HepG2 (cell line): ENCODE results near the gene CTU2. TPM values are rescaled to one million over a fixed set of nuclear protein-coding genes. Genes with fewer than 3 reads are reported as not detected.
A peak's percentile ranks its signal among the peaks of the same experiment; 100 is the strongest.

Experiments
- ATAC-seq: fragments of 200-7000 bp; cut with Tn5 transposase; 3 replicates; pipeline ENCODE4 v1.9.1; 2020; ENCODE audit warnings: mild to moderate bottlenecking, moderate library complexity
- BruUV-seq: library from RNA; stranded (reverse); fragments of 400-500 nt; replicated peaks from 2 replicates; lab custom pipeline; 2021; lab: Mats Ljungman, UMichigan
- CTCF ChIA-PET: fragments of 300-600 bp; formaldehyde crosslinking; extraction: SDS; loops from one replicate; lab custom pipeline; 2021; ENCODE audit warnings: low total read pairs, inconsistent platforms, low intra/inter-chr PET ratio; lab: Yijun Ruan, JAX
- POLR2A ChIA-PET: fragments of 350-600 bp; sonication (Branson Sonifier 250); formaldehyde crosslinking; loops from one replicate; lab custom pipeline; 2020; ENCODE audit warnings: antibody characterized with exemption, inconsistent platforms; lab: Yijun Ruan, JAX
- DNase-seq: peaks from one replicate; pipeline ENCODE4 v3.0.0-alpha.2; 2015; ENCODE audit warnings: low spot score
- FAIRE-seq: peaks from 3 replicates; lab custom pipeline; 2011; peaks lifted over from hg19 to GRCh38; lab: Jason Lieb, UNC
- H2AFZ ChIP-seq: one replicate; pipeline ENCODE4 v1.6.1; 2011; ENCODE audit warnings: low read length, inconsistent platforms
- H3K27ac ChIP-seq: fragments of 300-600 bp; 3 replicates; pipeline ENCODE4 v1.8.0; 2011; ENCODE audit warnings: mixed run types, mild to moderate bottlenecking, mixed read lengths, low read length, inconsistent platforms; ENCODE audit not compliant: insufficient read depth; ENCODE audit errors: extremely low read length
- H3K27me3 ChIP-seq, 2 experiments: fragments of 200-600 bp in 1 of 2; 2 replicates in 1 of 2; 3 replicates in 1 of 2; pipeline versions ENCODE4 v1.6.0 to v1.8.0; 2011; ENCODE audit warnings: low read length in 2 of 2, mild to moderate bottlenecking in 2 of 2, moderate library complexity in 2 of 2, inconsistent platforms in 1 of 2; ENCODE audit not compliant: insufficient read depth in 2 of 2, control insufficient read depth in 1 of 2
- H3K36me3 ChIP-seq, 2 experiments: fragments of 200-600 bp in 1 of 2; replicated peaks in 1 of 2; 2 replicates in 1 of 2; 3 replicates in 1 of 2; pipeline versions ENCODE4 v1.5.1 to v1.8.0; 2011; ENCODE audit warnings: low read length in 2 of 2, inconsistent platforms in 1 of 2; ENCODE audit not compliant: insufficient read depth in 2 of 2, control insufficient read depth in 1 of 2
- H3K4me1 ChIP-seq: 2 replicates; pipeline ENCODE4 v1.5.1; 2012; ENCODE audit warnings: low read length, inconsistent platforms; ENCODE audit not compliant: insufficient read depth
- H3K4me2 ChIP-seq: 2 replicates; pipeline ENCODE4 v1.6.0; 2011; ENCODE audit warnings: low read depth, low read length, inconsistent platforms
- H3K4me3 ChIP-seq, 3 experiments: fragments of 200-600 bp in 1 of 3; sonication (generic), shearing (Covaris generic) in 1 of 3; replicated peaks in 1 of 3; 2 replicates each; pipeline ENCODE4 v1.5.1; 2011 to 2016; ENCODE audit warnings: low read length in 3 of 3, inconsistent platforms in 2 of 3, low read depth in 2 of 3, mild to moderate bottlenecking in 2 of 3, control low read depth in 1 of 3, mixed read lengths in 1 of 3; ENCODE audit not compliant: insufficient read depth in 1 of 3
- H3K79me2 ChIP-seq: one replicate; pipeline ENCODE4 v1.6.1; 2011; ENCODE audit warnings: low read length, inconsistent platforms; ENCODE audit not compliant: insufficient read depth
- H3K9ac ChIP-seq: 2 replicates; pipeline ENCODE4 v1.6.0; 2011; ENCODE audit warnings: mild to moderate bottlenecking, low read depth, low read length, inconsistent platforms; ENCODE audit not compliant: insufficient read depth
- H3K9me3 ChIP-seq: 2 replicates; pipeline ENCODE4 v1.5.1; 2012; ENCODE audit warnings: mild to moderate bottlenecking, low read length
- H4K20me1 ChIP-seq: 2 replicates; pipeline ENCODE4 v1.6.0; 2011; ENCODE audit warnings: inconsistent platforms, mild to moderate bottlenecking, low read length, moderate library complexity; ENCODE audit not compliant: insufficient read depth
- ARHGAP35 ChIP-seq: sonication (generic); formaldehyde crosslinking; IDR thresholded peaks from 2 replicates; pipeline ENCODE4 v1.9.0; 2022; ENCODE audit warnings: mild to moderate bottlenecking, inconsistent platforms, moderate library complexity, missing genetic modification reagents, borderline replicate concordance
- BHLHE40 ChIP-seq: IDR thresholded peaks from 2 replicates; pipeline ENCODE4 v1.6.1; 2011; ENCODE audit warnings: low read length, improper control_type of control experiment
- CENPT ChIP-seq: sonication (generic); formaldehyde crosslinking; IDR thresholded peaks from 2 replicates; pipeline ENCODE4 v1.8.0; 2022; ENCODE audit warnings: low read depth, mild to moderate bottlenecking, moderate library complexity, missing genetic modification reagents
- CREB3 ChIP-seq: sonication (generic); formaldehyde crosslinking; IDR thresholded peaks from 2 replicates; pipeline ENCODE4 v1.5.0; 2020; ENCODE audit warnings: missing genetic modification reagents
- FOSL2 ChIP-seq: sonication (generic); formaldehyde crosslinking; IDR thresholded peaks from 2 replicates; pipeline ENCODE4 v1.4.0; 2020; ENCODE audit warnings: missing genetic modification reagents
- GMEB1 ChIP-seq: sonication (generic); formaldehyde crosslinking; IDR thresholded peaks from 2 replicates; pipeline ENCODE4 v1.5.1; 2020; ENCODE audit warnings: missing genetic modification reagents, mild to moderate bottlenecking, borderline replicate concordance
- KDM4B ChIP-seq: sonication (generic); formaldehyde crosslinking; IDR thresholded peaks from 2 replicates; pipeline ENCODE4 v1.4.0; 2020; ENCODE audit warnings: missing genetic modification reagents
- POGK ChIP-seq: sonication (generic); formaldehyde crosslinking; conservative IDR thresholded peaks from 2 replicates; pipeline ENCODE4 v1.8.0; 2022; ENCODE audit warnings: mild to moderate bottlenecking, moderate library complexity, missing genetic modification reagents
- RXRA ChIP-seq: sonication (generic); formaldehyde crosslinking; IDR thresholded peaks from 2 replicates; pipeline ENCODE4 v1.5.1; 2020; ENCODE audit warnings: missing genetic modification reagents
- STAG1 ChIP-seq: sonication (generic); formaldehyde crosslinking; IDR thresholded peaks from 2 replicates; pipeline ENCODE4 v1.4.0; 2020; ENCODE audit warnings: missing genetic modification reagents
- ZBTB25 ChIP-seq: IDR thresholded peaks from 2 replicates; pipeline ENCODE4 v1.6.1; 2018; ENCODE audit warnings: missing genetic modification reagents
- WGBS: methylation state at CpG from one replicate; pipeline ENCODE4 v1.1.6; 2017; ENCODE audit warnings: low lambda C conversion rate; 5-methylcytosine and 5-hydroxymethylcytosine counted together
- in situ Hi-C: cut with HindIII; loops from 2 replicates; pipeline ENCODE4 v1.10.0; 2017; ENCODE audit warnings: low pct_unique_long_range_greater_than_20kb; ENCODE audit not compliant: extremely low pct_ligation_motif_present
- intact Hi-C: fragments of 100-400 bp; cut with micrococcal nuclease; formaldehyde crosslinking; loops from one replicate; pipeline ENCODE4 v1.10.0; 2022; ENCODE audit not compliant: unreplicated experiment
- polyA plus RNA-seq, 8 experiments: library from polyadenylated mRNA; depleted of rRNA in 3 of 8; stranded (reverse) in 7 of 8; unstranded in 1 of 8; fragments of >200 nt; fragmentation: Illumina TruSeq in 4 of 8; extraction: Trizol in 4 of 8; gene quantifications; 2 replicates each; pipeline versions ENCODE4 v1.2.1 to v1.2.3, GENCODE V29; 2011 to 2016; ENCODE audit warnings: low read depth in 4 of 8, missing spikeins in 1 of 8, mixed read lengths in 1 of 8; ENCODE audit not compliant: insufficient read depth in 1 of 8
- total RNA-seq, 5 experiments: library from RNA; depleted of rRNA; stranded (reverse); fragments of >200 nt; fragmentation: Illumina TruSeq; extraction: Trizol; gene quantifications; 2 replicates each; pipeline ENCODE4 v1.2.3, GENCODE V29; 2016; ENCODE audit warnings: low read depth in 1 of 5
- TF ChIP-seq, protein P1 (sequence below): sonication (generic); formaldehyde crosslinking; IDR thresholded peaks from 2 replicates; pipeline ENCODE4 v1.4.0; 2020; ENCODE audit warnings: mild to moderate bottlenecking, low read depth, missing genetic modification reagents

Gene CTU2
- total and polyA plus RNA-seq, 2 of the 13 experiments (the other 11 are each of a cell fraction or from before 2014, with no cell fraction given) = 13.3 to 21.9 TPM

- BruUV-seq = no TSS peak
- intact Hi-C loops (loop anchor here (2.0 kb wide), 1 partner anchor 35 kb away; the partner anchor contains the start of gene CYBA), in situ Hi-C loops (no loop called here)
- no peak for DNase-seq
- Histone ChIP-seq H3K9ac (peak overlapping the region; percentile 8; the same call in 1 of the 2 replicates), H3K4me3 (peak overlapping the region; percentile 52 to 76 (median 69)), H3K4me1 (peaks cover 61% of the 10 kb centered on the region), H3K4me2 (peak overlapping the region; percentile 91), H3K9me3 (no peaks in the 10 kb centered on the region), H3K27me3 (peaks cover 15 to 73% of the 10 kb centered on the region in 2 experiments), H3K79me2 (no peaks in the 10 kb centered on the region), H3K36me3 (no peaks in the 10 kb centered on the region), H3K27ac (no peak overlapping the region), H2AFZ (no peak overlapping the region), H4K20me1 (peaks cover 3% of the 10 kb centered on the region; the same call in 1 of the 2 replicates)
- no peak for FAIRE-seq
- ChIA-PET CTCF (no interaction called here), POLR2A (interaction anchor here (1.5 kb wide), 1 partner anchor 23 kb away, joined by 7 read pairs; the partner anchor contains the start of gene MVD)
- peak; percentile 22 for ATAC-seq
- 5% methylated on average over 17 of the region's 33 CpGs for WGBS
- 0 out of 2 replicates have a peak, but pooled peaks have one; percentile 30 for TF ChIP-seq KDM4B (CRISPR knock-in tag)
- no peak for TF ChIP-seq CREB3 (CRISPR knock-in tag)
- TF ChIP-seq, protein P1, sequence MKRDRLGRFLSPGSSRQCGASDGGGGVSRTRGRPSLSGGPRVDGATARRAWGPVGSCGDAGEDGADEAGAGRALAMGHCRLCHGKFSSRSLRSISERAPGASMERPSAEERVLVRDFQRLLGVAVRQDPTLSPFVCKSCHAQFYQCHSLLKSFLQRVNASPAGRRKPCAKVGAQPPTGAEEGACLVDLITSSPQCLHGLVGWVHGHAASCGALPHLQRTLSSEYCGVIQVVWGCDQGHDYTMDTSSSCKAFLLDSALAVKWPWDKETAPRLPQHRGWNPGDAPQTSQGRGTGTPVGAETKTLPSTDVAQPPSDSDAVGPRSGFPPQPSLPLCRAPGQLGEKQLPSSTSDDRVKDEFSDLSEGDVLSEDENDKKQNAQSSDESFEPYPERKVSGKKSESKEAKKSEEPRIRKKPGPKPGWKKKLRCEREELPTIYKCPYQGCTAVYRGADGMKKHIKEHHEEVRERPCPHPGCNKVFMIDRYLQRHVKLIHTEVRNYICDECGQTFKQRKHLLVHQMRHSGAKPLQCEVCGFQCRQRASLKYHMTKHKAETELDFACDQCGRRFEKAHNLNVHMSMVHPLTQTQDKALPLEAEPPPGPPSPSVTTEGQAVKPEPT = no peak
- TF ChIP-seq RXRA (CRISPR knock-in tag) = 0 out of 2 replicates have a peak, but pooled peaks have one; percentile 28
- TF ChIP-seq GMEB1 = 0 out of 2 replicates have a peak, but pooled peaks have one; percentile 17
- no peak for TF ChIP-seq CENPT (CRISPR knock-in tag)
- no peak for TF ChIP-seq FOSL2 (CRISPR knock-in tag)
- no peak for TF ChIP-seq ZBTB25 (CRISPR knock-in tag)
- TF ChIP-seq POGK = 0 out of 2 replicates have a peak, but pooled peaks have one; percentile 1
- no peak for TF ChIP-seq BHLHE40
- 0 out of 2 replicates have a peak, but pooled peaks have one; percentile 12 for TF ChIP-seq STAG1 (CRISPR knock-in tag)
- no peak for TF ChIP-seq ARHGAP35 (CRISPR knock-in tag)
Observed at GRCh38 chr16:88685156-88686061, 20.9 kb upstream of the CTU2 start.
